ENCODE measurements around the gene SEZ6L.

GRCh38 chr22:26377170-26377830, 208.0 kb downstream of the SEZ6L start:
- TF ChIP-seq, protein P1, sequence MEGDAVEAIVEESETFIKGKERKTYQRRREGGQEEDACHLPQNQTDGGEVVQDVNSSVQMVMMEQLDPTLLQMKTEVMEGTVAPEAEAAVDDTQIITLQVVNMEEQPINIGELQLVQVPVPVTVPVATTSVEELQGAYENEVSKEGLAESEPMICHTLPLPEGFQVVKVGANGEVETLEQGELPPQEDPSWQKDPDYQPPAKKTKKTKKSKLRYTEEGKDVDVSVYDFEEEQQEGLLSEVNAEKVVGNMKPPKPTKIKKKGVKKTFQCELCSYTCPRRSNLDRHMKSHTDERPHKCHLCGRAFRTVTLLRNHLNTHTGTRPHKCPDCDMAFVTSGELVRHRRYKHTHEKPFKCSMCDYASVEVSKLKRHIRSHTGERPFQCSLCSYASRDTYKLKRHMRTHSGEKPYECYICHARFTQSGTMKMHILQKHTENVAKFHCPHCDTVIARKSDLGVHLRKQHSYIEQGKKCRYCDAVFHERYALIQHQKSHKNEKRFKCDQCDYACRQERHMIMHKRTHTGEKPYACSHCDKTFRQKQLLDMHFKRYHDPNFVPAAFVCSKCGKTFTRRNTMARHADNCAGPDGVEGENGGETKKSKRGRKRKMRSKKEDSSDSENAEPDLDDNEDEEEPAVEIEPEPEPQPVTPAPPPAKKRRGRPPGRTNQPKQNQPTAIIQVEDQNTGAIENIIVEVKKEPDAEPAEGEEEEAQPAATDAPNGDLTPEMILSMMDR (conservative IDR thresholded peaks at IDR 0.05 in 1 of 2, IDR thresholded peaks at IDR 0.05 in 1 of 2; ENCODE audit: extremely low read depth in 1 of 2, insufficient read depth in 1 of 2, low read depth in 1 of 2, low read length in 2 of 2): no peak
- no peak for TF ChIP-seq EZH2 (IDR thresholded peaks at IDR 0.05; ENCODE audit: borderline replicate concordance, low read length)
